ENCODE measurements around the gene RTKN2.

RTKN2 gene

GRCh38 chr10:62196528-62196927, 72.1 kb downstream of the RTKN2 start:
- Histone ChIP-seq H3K9me2 (replicated peaks; ENCODE audit: low read depth, low read length) (no peaks in the 10 kb centered on the region), H3F3A (ENCODE audit: low read depth) (no peaks in the 10 kb centered on the region), H3K4me3 (ENCODE audit: low read length, poor library complexity, severe bottlenecking) (no peak overlapping the region), H3K4me2 (ENCODE audit: low read depth, low read length, poor library complexity, severe bottlenecking) (peak overlapping the region; percentile 2), H3K9ac (ENCODE audit: low read depth, low read length, poor library complexity, severe bottlenecking) (no peak overlapping the region), H3K36me3 (ENCODE audit: insufficient read depth, low read length) (peaks cover 5% of the 10 kb centered on the region; the same call in 1 of the 2 replicates), H3K27me3 (ENCODE audit: insufficient read depth, low read length, poor library complexity, severe bottlenecking) (no peaks in the 10 kb centered on the region), H3K9me3 (ENCODE audit: insufficient read depth, low read depth, low read length) (no peaks in the 10 kb centered on the region), H4K20me1 (ENCODE audit: insufficient read depth, low read length, poor library complexity, severe bottlenecking) (no peaks in the 10 kb centered on the region), H2AFZ (ENCODE audit: low read length) (no peak overlapping the region), H3K79me2 (ENCODE audit: insufficient read depth, low read length) (no peaks in the 10 kb centered on the region), H3K4me1 (ENCODE audit: insufficient read depth, low read length, poor library complexity, severe bottlenecking) (peaks cover 48% of the 10 kb centered on the region)
- TF ChIP-seq, protein P1, sequence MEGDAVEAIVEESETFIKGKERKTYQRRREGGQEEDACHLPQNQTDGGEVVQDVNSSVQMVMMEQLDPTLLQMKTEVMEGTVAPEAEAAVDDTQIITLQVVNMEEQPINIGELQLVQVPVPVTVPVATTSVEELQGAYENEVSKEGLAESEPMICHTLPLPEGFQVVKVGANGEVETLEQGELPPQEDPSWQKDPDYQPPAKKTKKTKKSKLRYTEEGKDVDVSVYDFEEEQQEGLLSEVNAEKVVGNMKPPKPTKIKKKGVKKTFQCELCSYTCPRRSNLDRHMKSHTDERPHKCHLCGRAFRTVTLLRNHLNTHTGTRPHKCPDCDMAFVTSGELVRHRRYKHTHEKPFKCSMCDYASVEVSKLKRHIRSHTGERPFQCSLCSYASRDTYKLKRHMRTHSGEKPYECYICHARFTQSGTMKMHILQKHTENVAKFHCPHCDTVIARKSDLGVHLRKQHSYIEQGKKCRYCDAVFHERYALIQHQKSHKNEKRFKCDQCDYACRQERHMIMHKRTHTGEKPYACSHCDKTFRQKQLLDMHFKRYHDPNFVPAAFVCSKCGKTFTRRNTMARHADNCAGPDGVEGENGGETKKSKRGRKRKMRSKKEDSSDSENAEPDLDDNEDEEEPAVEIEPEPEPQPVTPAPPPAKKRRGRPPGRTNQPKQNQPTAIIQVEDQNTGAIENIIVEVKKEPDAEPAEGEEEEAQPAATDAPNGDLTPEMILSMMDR (conservative IDR thresholded peaks at IDR 0.05; ENCODE audit: low read length), result no peak; the same call in 1 of the 2 replicates
- TF ChIP-seq EZH2phosphoT487 (IDR thresholded peaks at IDR 0.05; ENCODE audit: borderline replicate concordance), result no peak

DNA sequence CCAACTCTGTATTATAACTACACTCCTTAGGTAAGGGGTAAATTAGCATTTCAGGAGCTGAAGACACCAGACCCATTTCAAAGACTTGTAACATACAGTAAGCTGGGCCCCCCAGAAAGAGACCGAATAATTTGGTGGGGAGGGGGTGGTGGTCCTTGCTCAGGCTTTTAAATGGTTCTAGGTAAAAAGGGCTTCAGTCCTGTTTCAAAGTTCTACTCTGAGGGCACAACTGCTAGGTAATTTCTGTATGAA, 73.0 kb downstream of the RTKN2 start:
- H3K4me2 ChIP-seq (ENCODE audit: low read depth, low read length, poor library complexity, severe bottlenecking), result peak overlapping the region; percentile 2
- no peaks in the 10 kb centered on the region for H3K9me2 ChIP-seq (replicated peaks; ENCODE audit: low read depth, low read length)
- TF ChIP-seq EZH2phosphoT487 (IDR thresholded peaks at IDR 0.05; ENCODE audit: borderline replicate concordance), result no peak
- TF ChIP-seq, protein P1 (conservative IDR thresholded peaks at IDR 0.05; ENCODE audit: low read length), result no peak
- H3K4me1 ChIP-seq (ENCODE audit: insufficient read depth, low read length, poor library complexity, severe bottlenecking), result peaks cover 40% of the 10 kb centered on the region
- H3F3A ChIP-seq (ENCODE audit: low read depth), result no peaks in the 10 kb centered on the region
- no peak overlapping the region for H3K4me3 ChIP-seq (ENCODE audit: low read length, poor library complexity, severe bottlenecking)
- no peak overlapping the region for H2AFZ ChIP-seq (ENCODE audit: low read length)
- H3K27me3 ChIP-seq (ENCODE audit: insufficient read depth, low read length, poor library complexity, severe bottlenecking), result no peaks in the 10 kb centered on the region
- no peaks in the 10 kb centered on the region for H3K9me3 ChIP-seq (ENCODE audit: insufficient read depth, low read depth, low read length)
- H3K79me2 ChIP-seq (ENCODE audit: insufficient read depth, low read length), result no peaks in the 10 kb centered on the region
- H3K9ac ChIP-seq (ENCODE audit: low read depth, low read length, poor library complexity, severe bottlenecking), result peak overlapping the region; percentile 41
- no peaks in the 10 kb centered on the region for H4K20me1 ChIP-seq (ENCODE audit: insufficient read depth, low read length, poor library complexity, severe bottlenecking)
- peaks cover 5% of the 10 kb centered on the region; the same call in 1 of the 2 replicates for H3K36me3 ChIP-seq (ENCODE audit: insufficient read depth, low read length)

DNA sequence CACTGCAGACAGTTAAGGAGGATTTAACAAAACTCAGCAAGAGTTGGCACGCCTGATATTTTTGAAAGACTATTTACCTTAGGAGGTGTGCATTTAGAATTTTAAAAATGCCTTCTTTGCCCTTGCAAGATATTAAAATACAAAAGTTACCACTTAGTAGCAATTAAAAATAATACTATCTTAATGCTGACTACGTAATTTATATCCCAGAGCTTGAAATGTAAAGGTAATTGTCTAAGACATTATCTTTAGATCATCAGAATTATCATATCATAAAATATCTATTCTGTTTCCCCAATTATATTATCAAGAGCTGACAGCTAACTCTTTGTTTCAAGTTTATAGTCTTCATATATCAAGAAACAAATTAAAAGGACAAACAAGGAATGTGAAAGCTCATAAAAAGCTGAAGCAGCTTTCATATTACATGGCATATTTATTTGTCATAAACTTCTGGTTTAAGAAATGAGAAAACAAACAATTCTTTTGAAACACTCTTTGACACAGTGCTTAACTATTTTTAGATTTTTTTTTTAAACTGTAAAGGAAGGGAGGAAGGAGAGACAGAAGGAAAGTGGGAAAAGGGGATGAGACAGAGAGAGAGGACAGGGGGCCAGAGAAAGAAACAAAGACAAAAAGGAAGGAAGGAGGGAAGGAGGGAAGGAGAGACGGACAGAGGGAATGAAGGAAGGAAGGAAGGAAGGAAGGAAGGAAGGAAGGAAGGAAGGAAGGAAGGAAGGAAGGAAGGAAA, 73.5 kb downstream of the RTKN2 start:
- no peak overlapping the region for H3K4me3 ChIP-seq (ENCODE audit: low read length, poor library complexity, severe bottlenecking)
- H3F3A ChIP-seq (ENCODE audit: low read depth), result no peaks in the 10 kb centered on the region
- H3K4me1 ChIP-seq (ENCODE audit: insufficient read depth, low read length, poor library complexity, severe bottlenecking), result peaks cover 40% of the 10 kb centered on the region
- TF ChIP-seq, protein P1 (conservative IDR thresholded peaks at IDR 0.05; ENCODE audit: low read length), result no peak
- no peaks in the 10 kb centered on the region for H4K20me1 ChIP-seq (ENCODE audit: insufficient read depth, low read length, poor library complexity, severe bottlenecking)
- no peaks in the 10 kb centered on the region for H3K79me2 ChIP-seq (ENCODE audit: insufficient read depth, low read length)
- H3K27me3 ChIP-seq (ENCODE audit: insufficient read depth, low read length, poor library complexity, severe bottlenecking), result no peaks in the 10 kb centered on the region
- H3K36me3 ChIP-seq (ENCODE audit: insufficient read depth, low read length), result peaks cover 5% of the 10 kb centered on the region; the same call in 1 of the 2 replicates
- peak overlapping the region; percentile 41 for H3K9ac ChIP-seq (ENCODE audit: low read depth, low read length, poor library complexity, severe bottlenecking)
- peak overlapping the region; percentile 2 for H3K4me2 ChIP-seq (ENCODE audit: low read depth, low read length, poor library complexity, severe bottlenecking)
- no peaks in the 10 kb centered on the region for H3K9me2 ChIP-seq (replicated peaks; ENCODE audit: low read depth, low read length)
- no peaks in the 10 kb centered on the region for H3K9me3 ChIP-seq (ENCODE audit: insufficient read depth, low read depth, low read length)
- no peak overlapping the region for H2AFZ ChIP-seq (ENCODE audit: low read length)

Data from Loucy (cell line).